GM18858 (cell line): ENCODE measurements around the gene SLC27A5.
"Not testable (repeated sequence)": the region's sequence is repeated elsewhere in the genome, so short reads cannot be mapped to it uniquely, and the experiment has no call there.

ENCODE experiments used
- ATAC-seq: cut with Tn5 transposase; IDR thresholded peaks from one replicate; pipeline ENCODE4 v1.9.1; 2021; ENCODE audit not compliant: unreplicated experiment

Gene SLC27A5

GRCh38 chr19:58471736-58472135, 40.1 kb downstream of the SLC27A5 start:
- ATAC-seq: no peak

DNA sequence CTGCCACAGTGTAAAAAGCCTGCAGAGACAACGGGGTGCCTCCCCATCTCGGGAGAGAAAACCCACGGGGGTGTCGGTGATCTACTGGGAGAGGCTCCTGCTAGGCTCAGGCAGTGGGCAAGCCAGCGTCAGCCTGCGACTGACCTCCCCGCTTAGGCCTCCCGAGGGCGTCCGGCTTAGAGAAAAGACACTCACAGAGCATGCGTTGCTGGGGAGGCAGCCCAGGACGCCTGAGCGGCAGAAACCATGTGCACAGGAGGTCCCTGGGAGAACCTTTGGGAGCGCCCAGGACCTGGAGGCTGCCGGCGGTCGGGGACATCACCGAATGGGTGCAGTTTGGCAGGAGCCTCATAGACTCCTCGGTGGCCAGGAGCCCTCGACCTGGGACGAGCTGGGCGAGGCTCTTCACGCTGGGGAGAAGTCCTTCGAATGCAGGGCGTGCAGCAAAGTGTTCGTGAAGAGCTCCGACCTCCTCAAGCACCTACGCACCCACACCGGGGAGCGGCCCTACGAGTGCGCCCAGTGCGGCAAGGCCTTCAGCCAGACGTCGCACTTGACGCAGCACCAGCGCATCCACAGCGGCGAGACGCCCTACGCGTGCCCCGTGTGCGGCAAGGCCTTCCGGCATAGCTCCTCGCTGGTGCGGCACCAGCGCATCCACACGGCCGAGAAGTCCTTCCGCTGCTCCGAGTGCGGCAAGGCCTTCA, 40.8 kb downstream of the SLC27A5 start:
- not testable (repeated sequence) for ATAC-seq

DNA sequence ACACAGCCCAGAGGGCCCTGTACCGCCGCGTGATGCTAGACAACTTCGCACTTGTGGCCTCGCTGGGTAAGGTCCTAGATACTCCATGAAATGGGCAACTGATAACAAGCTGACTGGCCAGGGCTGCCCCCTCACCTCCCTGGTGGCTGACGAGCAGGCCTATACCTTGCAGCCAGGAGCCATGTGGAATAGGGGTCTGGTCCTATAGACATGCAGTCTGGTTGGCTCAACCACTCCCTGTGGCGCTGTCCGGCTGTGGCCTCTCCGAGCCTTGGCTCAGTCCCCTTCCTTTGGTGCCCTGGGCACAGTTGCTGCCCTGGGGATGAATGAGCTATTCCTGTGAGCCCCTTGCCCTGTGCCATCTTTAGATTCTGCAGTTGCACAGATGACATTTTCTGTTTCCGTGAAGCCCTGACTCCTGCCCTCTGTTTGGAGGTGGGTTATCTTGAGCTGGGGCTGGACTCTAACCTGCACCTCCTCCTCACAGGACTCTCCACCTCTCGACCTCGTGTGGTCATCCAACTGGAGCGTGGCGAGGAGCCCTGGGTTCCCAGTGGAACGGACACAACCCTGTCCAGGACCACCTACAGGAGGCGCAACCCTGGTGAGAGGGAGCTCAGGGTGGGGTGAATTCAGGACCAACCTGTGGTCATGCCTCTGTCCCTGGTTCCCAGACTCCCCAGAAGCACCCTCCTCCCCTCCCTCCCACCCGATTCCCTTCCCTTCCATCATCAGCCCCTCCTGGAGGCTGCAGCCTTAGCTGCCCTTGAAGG, 42.4 kb downstream of the SLC27A5 start:
- ATAC-seq: no peak

DNA sequence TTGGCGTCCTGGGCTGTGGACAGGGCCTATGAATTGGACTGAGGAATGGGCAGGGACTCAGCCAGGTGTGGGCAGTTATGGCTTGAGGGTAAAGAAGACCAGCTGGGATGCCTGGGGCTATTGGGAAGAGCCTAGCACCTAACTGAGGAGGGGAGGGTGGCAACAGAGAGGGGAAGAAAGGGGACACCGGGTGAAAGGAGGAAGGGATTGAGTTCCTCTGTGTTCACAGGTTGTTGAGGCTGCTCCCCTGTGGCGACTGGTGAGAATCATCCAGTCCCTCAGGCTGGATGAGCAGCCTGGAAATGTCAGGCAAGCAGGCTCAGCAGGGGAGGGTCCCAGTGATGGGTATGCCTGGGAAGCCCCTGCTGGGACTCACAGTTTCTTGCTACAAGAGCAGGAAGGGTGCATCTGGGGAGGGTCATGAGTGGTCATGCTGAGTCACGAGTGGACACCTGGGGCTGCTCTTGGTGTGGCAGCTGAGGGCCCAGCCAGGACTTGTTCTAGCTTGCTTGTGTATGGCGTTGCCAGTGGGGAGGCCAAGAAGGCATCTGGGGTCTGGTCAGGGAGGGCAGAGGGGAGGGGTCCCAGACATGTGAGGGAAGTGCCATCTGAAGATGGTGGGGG, 43.5 kb downstream of the SLC27A5 start:
- ATAC-seq: no peak

DNA sequence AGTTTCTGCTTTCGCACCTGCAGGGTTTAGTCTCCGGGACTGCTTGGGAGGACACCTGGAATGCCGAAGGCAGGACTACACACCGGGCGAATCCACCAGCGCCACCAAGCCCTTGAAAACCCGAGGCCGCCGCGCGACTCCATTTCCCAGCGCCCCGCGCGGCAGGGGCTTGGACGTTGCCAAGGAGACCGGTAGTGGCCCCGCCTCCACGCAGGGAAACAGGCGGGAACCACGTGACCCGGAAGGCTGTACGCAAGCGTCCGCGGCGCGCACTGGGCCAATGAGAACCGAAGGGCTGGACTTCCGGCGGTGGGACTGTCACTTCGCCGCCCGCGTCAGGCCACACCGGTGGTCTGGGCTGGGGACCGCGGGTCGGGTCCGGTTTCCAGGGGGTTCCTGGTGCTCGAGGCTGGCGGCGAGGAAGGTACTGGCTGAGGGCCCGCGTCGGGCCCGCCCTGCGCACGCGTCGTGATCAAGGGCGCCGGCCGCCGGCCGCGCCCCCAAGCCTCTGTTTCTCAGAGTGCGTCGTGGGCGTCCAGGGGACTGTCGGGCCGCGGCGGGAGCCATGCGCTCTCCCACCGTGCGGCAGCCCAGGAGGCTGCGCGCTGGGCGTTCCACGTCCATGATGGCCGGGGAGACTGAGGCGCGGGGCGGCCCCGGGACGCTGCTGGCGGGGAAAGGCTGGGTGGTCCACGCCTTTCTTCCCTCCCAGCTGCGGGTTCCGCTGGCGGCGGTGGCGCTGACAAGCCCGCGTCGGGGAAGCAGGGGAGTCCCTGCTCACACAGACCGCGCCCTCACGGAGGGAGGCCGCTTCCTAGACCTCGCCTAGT, 44.8 kb downstream of the SLC27A5 start, which contains the start of gene ZNF324:
Gene ZNF324, plus strand, starts transcription at position 321 of the 830 bp plus-strand sequence. CDS start 2,106 bp downstream, outside the sequence.
- ATAC-seq: peak; percentile 75

DNA sequence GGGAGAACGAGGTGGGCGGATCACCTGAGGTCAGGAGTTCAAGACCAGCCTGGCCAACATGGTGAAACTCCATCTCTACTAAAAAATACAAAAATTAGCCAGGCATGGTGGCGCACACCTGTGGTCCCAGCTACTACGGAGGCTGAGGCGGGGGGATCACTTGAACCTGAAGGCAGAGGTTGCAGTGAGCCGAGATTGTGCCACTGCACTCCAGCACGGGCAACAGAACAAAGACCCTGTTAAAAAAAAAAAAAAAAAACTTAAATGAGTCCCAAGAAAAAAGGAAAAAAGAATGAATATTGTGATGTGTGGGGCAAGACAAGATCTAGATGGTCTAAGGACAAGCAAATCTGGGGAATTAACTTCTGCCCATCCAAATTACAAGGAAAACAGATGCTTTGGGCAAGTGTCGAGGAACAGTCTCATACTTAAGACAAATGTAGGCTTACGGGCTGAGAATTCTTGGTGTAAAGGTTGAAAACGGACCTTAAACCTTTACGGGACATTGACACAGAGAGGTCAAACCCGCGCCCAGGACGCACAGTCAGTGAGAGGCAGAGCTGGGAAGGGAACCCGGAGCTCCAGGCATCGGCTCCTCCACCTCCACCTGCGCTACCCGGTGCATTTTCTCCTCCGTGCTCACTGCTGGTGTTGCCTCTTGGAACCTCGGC, 45.6 kb downstream of the SLC27A5 start:
- peak; percentile 5 for ATAC-seq

DNA sequence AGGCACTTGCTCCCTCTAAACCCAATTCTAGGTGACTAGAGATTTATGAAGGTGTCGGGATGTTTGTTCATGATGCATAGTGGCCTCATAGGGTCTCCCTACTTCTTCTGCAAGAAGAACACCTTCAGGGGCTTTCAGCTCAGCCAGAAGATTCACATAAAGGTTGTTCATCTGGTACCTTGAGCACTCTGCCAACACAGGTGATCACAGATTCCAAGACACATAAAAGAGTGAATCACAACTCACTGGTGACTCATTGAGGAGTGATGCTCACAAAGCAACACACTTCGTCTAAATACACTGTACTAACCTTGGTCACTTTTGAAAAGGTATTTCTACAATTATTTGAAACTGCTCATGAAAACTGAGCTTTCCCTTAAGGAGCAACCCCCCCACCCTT, 51.8 kb downstream of the SLC27A5 start:
- no peak for ATAC-seq

DNA sequence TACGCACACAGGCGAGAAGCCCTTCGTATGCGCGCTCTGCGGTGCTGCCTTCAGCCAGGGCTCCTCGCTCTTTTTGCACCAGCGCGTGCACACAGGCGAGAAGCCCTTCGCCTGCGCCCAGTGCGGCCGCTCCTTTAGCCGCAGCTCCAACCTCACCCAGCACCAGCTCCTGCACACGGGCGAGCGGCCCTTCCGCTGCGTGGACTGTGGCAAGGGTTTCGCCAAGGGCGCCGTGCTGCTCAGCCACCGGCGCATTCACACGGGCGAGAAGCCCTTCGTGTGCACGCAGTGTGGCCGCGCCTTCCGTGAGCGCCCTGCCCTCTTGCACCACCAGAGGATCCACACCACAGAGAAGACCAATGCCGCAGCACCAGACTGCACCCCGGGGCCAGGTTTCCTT, 55.7 kb downstream of the SLC27A5 start:
- ATAC-seq: no peak

- ATAC-seq: no peak
Measured at GRCh38 chr19:58455306-58455705, 56.5 kb downstream of the SLC27A5 start.

DNA sequence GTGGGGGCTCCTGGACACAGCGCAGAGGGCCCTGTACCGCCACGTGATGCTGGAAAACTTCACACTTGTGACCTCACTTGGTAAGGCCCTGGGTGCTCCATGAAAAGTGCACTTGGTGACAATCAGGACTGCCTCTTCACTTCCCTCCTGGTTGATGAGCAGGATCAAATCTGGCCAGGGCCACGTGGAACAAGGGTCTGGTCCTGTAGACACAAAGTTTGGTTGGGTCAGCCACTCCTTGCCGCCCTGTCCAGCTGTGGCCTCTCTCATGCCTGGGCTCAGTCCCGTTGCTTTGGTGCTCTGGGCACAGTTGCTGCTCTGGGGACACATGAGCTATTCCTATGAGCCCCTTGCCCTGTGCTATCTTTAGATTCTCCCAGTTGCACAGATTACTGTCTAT, 58.0 kb downstream of the SLC27A5 start:
- no peak for ATAC-seq

- peak; percentile 80 for ATAC-seq
Measured at GRCh38 chr19:58451358-58452101, 60.3 kb downstream of the SLC27A5 start, which contains the start of gene ZNF324B. Gene ZNF324B (plus strand): TSS chr19:58451622. CDS start chr19:58453702, 2,080 bp downstream.

DNA sequence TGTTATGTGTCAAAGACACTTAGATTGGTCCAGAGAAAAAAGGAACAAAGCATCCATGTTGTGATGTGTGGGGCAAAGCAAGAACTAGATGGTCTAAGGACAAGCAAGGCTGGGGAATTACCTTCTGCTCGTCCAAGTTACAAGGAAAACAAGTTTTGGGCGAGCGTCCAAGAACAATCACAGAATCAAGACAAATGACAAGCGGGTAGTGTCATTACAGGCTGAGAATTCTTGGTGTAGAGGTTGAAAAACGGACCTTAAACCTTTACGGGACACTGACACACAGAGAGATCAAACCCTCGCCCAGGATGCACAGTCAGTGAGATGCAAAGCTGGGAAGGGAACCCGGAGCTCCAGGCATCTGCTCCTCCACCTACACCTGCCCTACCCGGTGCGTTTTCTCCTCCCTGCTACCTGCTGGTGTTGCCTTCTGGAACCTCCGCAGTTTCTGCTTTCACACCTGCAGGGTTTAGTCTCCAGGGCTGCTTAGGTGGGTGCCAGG, 60.9 kb downstream of the SLC27A5 start:
- ATAC-seq: no peak

DNA sequence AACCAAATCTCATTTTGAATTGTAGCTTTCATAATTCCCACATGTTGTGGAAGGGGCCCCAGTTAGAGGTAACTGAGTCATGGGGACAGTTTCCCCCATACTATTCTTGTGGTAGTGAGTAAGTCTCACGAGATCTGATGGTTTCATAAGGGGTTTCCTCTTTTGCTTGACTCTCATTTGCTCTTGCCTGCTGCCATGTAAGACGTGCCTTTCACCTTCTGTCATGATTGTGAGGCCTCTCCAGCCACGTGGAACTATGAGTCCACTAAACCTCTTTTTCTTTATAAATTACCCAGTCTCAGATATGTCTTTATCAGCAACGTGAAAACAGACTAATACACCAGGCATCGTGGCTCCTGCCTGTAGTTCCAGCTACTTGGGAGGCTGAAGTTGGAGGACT, 61.8 kb downstream of the SLC27A5 start:
- not testable (repeated sequence) for ATAC-seq

- ATAC-seq: not testable (repeated sequence)
Measured at GRCh38 chr19:58448860-58449259, 62.9 kb downstream of the SLC27A5 start.
